Esophagus mucosa (tissue), 1 donor: ENCODE data around the gene MILR1. TPM values are rescaled to one million over a fixed set of nuclear protein-coding genes. Genes with fewer than 3 reads are reported as not detected.

Experiments
- ATAC-seq: fragments of 200-7000 bp; cut with Tn5 transposase; one replicate; pipeline ENCODE4 v1.9.1; 2020
- total RNA-seq: library from RNA; stranded (reverse); gene quantifications from one replicate; pipeline ENCODE4 v1.2.4, GENCODE V29; 2023
- donor health status: DM: yes; HTN: yes; CAD: no.

MILR1 gene
- total RNA-seq, 1 donor from 2014 or later = 3.5 TPM

DNA sequence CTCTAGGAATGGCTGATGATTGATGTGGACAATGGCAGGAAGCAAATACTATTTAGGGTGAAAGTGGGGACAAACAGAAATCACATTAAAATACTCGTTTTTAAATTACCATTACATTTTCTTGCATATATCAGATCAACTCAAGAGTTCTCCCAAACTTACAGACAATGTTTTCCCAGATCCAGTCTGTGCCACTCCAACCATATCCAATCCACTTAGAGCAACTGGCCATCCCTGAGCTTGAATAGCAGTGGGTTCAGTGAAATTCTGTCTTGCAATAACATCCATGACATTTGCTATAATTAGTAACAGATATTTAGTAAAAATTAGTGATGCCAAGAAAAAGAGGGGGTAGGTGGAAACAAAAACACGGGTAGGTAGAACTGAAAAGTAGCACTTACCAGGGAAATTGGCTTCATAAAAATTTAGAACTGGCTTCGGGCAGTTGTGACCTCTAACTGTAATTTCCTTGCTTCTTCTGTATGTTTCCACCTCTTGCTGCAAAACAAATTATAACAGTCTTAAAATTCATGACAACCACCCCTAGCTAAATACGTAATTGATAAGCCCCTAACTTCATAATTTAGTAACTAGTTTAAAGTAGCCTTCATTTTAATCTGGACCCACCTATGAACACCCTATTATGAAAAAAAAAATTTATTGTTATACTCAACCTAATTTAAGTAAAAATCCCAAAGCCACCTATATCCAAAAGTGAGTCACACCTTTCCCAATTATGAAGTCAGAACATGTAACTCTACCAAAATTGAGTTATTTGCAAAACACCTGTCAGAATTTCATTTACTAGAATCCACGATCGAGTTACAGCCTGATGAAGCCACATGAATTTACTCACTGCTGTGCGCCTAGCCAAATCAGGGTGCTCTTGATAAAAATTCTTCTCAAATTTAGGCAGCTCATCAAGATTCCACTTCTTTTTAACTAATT, 55.2 kb downstream of the MILR1 start:
- ATAC-seq = no peak

DNA sequence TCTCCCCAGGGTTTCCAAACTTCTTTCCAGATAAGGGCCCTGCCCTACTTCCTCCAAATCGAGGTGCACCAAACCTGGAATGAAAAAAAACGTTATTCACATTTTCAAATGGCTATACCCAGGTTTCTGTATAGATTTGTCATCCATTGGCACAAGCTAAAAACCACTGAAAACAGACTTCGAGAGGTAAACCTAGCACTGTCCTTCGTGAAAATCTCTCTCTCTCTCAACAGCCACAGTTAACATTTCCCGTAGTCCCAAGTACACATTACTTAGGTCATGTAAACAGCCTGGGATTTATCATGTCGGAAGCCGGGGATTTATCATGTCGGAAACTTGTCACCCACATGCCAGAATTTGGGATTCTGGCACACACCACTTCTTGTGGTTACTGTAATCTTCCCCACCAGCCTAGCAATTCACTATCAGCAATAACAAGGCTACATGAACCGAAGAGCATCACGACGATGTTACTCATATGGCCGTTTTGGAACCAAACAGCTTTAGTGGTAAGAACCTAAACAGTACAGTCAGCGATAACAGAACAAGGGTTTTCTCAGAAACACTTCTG, 55.9 kb downstream of the MILR1 start:
- ATAC-seq = no peak

DNA sequence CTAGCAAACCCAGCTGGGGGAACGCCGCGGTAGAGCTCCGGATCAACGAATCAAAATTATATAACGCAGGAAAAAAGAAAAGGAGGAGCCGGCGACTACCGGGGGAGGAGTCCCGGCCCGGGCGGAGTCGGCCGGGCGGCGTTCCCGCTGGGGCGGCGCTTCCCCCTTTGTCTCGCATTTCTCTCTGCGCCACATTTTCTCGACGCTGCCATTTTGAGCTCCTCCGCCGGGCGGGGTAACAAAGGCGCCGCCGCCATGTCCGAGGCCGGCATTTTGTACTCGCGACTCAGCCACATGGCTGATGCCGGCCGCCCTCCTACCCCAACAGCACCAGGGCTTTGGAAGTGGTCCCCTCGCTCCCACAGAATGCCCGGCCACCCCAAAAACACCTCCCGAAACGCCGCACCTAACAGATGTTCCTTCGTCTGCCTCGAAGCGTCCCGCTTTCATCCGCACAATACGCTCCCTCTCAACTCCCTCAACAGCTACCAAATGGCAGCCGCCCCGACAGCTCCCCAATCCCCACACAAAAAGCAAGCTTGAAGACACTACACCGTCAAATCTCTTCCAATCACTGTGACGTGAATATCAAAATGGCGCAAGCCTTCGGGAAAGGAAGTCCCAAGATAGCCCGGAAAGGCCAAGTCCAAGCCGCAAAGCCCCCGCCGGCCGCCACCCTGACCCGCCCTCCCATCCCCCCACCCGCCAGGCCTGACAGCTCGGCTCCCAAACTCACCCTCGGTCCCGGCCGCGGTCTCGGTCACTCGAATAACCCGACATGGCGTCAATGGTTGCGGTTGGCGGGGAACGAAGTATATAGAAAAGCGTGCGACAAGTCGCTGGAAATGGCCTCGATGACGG, 56.7 kb downstream of the MILR1 start:
- ATAC-seq = peak; percentile 60

DNA sequence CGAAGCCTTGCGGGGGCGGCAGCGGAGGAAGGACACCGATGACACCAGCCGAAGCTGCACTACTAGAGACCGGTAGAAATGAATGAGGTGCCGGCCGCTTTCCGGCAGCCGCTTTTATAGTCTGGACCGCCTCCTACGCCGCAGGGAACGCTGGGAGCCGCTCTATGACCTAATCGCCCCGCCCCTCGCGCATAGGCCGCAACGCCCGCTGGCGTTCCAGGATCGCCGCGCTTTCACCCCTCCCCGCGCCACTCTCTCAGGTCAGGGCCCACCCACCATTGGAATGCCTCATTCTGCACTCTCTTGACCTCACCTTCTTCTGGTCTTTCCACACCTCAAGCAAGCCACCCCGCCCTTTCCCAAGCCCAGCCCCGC, 57.3 kb downstream of the MILR1 start, which contains the start of gene DDX5:
TSS of gene DDX5 (minus strand) at position 89 of the 375 bp plus-strand sequence. CDS start 170 bp downstream, outside the sequence.
- peak; percentile 90 for ATAC-seq

DNA sequence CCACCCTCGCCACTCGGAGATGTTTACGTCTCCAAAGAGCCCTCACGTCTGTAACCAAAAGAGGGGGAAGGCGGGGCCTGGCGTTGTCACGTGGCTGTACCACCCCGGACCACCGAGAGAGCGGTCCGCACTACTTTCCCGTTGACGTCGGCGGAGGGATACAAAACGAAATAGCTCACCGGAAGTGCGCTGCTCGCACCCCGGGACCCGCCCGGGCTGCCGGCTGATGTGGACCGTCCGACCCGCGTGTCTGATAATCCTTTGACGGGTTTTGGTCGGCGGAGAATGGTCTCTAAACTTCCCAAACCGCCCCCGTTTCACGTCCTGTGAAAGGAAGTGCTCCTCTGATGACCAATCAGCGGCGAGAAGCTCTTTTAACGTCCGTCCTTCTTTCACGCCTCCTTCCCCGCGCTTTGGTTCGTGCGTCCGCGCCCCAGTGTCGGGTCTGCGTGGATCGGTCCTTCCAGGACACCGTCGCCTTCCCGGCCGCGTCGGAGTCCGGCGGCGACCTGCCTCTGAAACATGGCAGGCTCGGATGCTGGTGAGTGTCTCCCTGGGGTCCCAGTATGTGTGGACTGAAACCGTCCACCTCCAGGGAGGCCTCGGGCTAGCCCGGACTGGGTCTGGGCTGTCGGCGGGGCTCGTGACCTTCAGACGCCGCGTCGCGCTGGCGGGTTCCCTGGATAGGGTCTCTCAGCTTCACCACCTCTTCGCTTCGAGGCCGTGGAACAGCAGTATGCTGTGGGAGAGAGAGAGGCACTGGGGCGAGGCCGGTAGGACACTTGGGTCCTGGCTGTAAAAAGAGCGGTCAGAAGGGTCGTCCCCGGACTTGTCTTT, 57.9 kb downstream of the MILR1 start, which contains the start of gene CEP95:
TSS of gene CEP95 (plus strand) at position 402 of the 837 bp plus-strand sequence. CDS start at position 523, 121 bp downstream.
- ATAC-seq = peak; percentile 72

DNA sequence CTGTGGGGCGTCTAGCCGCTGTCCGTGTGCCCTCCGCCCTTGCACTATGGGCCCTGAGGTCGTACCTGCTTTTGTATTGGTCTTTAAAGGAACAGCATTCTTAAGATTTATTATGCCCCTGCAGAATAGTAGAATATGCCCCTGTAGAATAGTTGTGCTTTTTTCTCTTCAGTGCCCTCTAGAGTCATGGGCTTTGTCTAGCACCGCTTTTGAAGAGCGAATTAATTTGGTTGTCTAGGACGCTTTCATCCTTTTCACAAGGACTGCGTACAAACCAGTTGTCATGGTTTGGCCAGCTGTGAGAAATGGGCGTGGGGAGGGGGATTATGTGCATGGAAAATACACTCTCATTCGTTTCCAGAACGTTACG, 58.5 kb downstream of the MILR1 start:
- ATAC-seq = peak; percentile 21

DNA sequence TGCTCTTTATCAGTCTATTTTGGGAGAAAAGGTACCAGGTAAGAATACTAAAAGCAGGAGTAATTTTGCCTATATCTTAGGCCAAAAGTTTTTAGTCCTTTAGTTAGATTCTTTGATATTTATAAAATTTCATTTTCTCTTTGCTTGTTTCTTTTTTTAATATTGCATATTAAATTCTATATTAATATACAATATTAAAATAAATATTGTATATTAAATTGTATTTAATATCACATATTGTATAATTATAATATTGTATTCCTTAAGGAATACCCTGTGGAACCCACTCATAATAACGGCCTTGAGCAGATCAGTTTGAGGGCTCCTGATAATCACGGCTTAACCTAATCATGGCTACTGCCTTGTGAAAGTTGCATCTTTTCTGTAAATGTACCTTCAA, 59.8 kb downstream of the MILR1 start:
- ATAC-seq = no peak

DNA sequence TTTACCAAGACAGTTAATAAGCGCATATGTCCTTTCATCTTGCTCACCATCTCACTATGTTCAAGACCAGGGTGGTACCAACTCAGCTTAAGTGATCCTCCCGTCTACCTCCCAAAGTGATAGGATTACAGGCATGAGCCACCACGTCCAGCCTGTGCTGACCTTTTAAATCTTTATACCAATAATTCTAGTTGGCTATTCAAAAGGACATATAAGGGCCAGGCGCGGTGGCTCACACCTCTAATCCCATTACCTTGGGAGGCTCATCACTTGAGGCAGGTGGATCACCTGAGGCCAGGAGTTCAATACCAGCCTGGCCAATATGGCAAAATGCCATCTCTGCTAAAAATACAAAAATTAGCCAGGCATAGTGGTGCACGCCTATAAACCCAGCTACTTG, 60.3 kb downstream of the MILR1 start:
- no peak for ATAC-seq

DNA sequence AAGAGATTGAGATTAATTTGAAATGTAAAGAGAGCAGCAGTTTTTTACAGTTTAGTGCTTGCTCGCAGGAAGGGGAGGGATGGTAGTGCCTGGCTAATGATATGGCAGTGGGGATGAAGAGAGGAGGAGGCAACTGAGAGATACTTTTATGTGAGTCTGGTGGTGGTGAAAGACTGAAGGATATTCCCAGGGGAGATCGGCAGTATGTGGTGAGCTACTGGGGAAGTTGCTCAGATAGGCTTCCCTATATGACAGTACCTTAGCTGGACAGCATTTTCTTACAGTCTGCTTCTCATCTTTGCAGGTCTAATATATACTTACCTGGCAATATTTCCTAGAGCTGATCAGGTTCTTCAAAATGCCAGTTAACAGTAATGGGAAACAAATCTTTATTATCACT, 66.5 kb downstream of the MILR1 start:
- no peak for ATAC-seq

DNA sequence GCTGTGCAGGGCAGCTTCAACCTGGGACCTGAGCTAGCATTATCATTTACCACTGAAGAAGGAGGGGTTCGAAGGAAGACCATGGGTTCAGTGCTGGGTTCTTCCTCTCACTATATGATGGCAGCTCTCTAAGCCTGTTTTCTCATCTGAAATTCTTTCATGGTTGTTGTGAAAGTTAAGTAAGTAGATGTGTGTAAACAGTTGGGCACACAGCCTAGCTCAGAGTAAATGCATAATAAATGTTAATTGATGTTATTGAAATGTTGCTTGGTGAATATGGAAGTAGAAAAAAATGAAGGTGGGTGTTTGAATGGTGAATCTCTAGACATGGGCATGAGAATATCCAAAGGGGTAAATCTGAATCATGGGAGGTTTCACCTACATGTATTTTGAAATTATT, 66.9 kb downstream of the MILR1 start:
- ATAC-seq = no peak

Other genes starting within 250 kb of the MILR1 start
- gene TEX2, start 185.9 kb upstream of the MILR1 start, total RNA-seq = 20.2 TPM
- gene PECAM1, start 58.3 kb upstream of the MILR1 start, total RNA-seq = 32.3 TPM
- 4.7 TPM for gene POLG2, start 47.9 kb downstream of the MILR1 start, total RNA-seq
- gene DDX5, start 57.2 kb downstream of the MILR1 start, total RNA-seq = 351 TPM
- gene CEP95, start 57.9 kb downstream of the MILR1 start, total RNA-seq = 16.2 TPM
- gene SMURF2, start 213.2 kb downstream of the MILR1 start, total RNA-seq = 7.5 TPM